AG09309 (cell line): ENCODE results near the gene ST6GALNAC4.

Source experiments
- DNase-seq: peaks from one replicate; pipeline ENCODE4 v3.0.0-alpha.2; 2010; ENCODE audit warnings: low read depth
- H3K4me3 ChIP-seq: 2 replicates; pipeline ENCODE4 v1.5.1; 2011; ENCODE audit warnings: mild to moderate bottlenecking, low read depth, low read length, moderate library complexity; ENCODE audit not compliant: control insufficient read depth
- TF ChIP-seq, protein P1 (sequence below): IDR thresholded peaks from 2 replicates; pipeline ENCODE4 v1.5.1; 2011; ENCODE audit warnings: mild to moderate bottlenecking, low read depth, low read length, inconsistent platforms; ENCODE audit not compliant: insufficient read depth, control insufficient read depth; ENCODE audit errors: missing control alignments

ST6GALNAC4 gene

DNA sequence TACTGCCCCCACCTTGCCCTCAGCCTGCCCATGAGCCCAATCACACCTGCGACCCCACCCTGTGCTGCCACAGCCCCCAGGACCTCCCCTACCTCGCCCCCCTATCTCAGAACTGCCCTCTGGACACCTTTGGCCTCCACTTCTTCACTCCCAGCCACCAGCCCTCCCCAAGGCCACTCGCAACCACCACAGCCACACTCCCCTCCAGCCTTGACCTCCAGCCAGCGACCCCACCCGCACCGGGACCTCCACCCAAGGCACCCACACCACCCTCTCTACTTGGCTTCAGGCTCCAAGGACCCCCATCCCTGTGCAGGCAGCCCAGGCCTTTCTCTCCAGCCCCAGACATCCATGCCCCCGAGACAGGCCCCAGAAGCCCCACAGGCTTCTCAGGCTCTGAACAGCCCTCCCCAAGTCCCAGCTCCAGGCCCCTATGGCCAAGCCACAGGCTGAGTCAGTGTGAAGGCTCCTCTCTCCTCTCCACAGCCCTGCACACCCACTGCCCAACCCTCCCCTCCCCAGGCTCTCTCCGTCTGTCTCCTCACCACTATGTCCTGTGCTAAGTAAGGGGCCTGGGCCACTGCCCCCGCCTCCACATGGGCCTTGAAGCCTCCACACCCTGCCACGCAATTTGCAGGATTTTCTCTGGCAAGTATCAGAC lies 41.4 kb downstream of the ST6GALNAC4 start:
- peak overlapping the region; percentile 3; the same call in 1 of the 2 replicates for H3K4me3 ChIP-seq
- no peak for DNase-seq
- TF ChIP-seq, protein P1, sequence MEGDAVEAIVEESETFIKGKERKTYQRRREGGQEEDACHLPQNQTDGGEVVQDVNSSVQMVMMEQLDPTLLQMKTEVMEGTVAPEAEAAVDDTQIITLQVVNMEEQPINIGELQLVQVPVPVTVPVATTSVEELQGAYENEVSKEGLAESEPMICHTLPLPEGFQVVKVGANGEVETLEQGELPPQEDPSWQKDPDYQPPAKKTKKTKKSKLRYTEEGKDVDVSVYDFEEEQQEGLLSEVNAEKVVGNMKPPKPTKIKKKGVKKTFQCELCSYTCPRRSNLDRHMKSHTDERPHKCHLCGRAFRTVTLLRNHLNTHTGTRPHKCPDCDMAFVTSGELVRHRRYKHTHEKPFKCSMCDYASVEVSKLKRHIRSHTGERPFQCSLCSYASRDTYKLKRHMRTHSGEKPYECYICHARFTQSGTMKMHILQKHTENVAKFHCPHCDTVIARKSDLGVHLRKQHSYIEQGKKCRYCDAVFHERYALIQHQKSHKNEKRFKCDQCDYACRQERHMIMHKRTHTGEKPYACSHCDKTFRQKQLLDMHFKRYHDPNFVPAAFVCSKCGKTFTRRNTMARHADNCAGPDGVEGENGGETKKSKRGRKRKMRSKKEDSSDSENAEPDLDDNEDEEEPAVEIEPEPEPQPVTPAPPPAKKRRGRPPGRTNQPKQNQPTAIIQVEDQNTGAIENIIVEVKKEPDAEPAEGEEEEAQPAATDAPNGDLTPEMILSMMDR: no peak

DNA sequence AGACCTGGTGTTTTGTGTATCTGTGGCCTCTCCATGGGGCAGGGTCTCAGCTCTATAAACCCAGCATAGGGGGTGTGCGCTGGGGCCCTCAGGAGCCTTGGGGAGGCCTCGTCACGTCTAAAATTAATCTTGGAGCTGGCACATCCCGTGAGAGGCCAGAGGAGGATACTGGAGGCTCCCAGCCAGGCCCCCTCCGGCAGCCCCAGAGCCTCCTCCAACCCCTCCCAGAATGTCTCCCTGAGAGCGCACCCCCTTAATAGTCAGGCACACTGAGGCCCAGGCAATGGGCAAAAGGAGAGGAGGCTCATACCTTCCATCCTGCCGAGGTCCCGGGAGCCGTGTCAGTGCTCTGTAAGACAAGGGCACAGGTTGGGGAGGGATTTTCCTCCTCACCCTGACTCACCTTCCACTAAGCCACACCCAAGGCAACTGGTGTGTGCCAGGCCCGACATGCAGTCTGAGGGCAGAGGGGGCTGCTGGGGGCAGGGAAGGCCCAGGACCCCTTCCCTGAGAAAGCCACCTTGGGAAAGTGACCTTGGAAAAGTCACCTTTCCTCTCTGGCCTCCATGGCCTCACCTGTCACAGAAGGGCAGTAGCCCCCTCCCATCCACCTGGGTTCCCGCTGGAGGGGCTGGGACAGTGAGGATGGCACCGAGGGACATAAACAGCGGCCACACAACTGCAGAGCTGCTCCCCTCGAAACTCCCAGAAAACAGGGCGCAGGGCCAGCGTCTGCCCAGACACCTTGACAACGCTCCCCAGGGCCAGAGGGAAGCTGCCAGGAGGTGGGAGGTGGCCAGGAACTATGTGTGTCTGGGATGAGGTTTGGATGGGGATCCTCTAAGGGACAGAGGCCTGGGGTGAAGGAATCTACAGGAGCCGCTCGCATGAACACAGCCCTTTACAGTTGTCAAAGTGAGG lies 42.3 kb downstream of the ST6GALNAC4 start:
- no peak for DNase-seq
- H3K4me3 ChIP-seq: no peak overlapping the region
- TF ChIP-seq, protein P1: no peak

DNA sequence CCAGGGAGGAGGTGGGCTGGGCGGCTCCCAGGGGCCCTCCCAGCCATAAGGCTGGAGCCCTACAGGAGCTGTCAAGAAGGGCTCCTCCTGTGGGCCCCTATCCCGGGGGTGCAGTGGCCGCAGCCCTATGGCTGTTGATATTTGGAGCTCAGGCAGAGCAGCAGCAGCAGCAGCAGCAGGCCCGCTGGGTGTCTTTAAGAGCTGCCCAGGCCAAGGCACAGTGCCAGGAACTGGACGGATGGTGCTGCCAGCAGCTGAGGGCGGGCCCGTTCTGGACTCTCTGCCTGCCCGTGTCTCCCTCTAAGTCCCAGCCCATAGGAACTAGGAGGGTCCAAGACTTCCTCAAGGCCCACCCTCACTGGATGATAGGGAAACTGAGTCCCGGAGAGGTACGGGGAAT lies 43.0 kb downstream of the ST6GALNAC4 start:
- no peak overlapping the region for H3K4me3 ChIP-seq
- no peak for DNase-seq
- TF ChIP-seq, protein P1: no peak

DNA sequence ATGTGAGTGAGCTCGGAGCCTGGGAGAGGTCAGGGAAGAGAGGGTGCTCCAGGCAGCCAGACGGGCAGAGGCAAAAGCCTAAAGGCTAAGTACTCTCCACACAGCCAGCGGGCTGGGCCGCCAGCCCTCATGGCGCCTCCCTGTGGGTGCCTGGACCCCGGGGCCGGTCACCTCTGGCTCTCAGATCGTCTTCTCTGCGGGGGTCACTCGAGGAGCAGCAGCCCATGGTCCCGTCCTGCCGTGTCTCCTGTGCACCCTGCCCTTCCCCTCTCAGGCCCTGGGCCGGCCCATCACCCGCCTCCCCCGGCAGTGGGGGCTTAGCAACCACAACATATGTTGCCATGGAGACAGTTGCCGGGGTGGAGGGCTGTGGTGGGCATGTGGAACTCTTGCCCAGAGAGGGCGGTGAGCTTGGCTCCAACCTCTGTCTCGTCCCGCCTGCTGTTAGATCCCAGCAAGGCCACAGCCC lies 43.6 kb downstream of the ST6GALNAC4 start:
- TF ChIP-seq, protein P1: no peak
- no peak for DNase-seq
- no peak overlapping the region for H3K4me3 ChIP-seq

DNA sequence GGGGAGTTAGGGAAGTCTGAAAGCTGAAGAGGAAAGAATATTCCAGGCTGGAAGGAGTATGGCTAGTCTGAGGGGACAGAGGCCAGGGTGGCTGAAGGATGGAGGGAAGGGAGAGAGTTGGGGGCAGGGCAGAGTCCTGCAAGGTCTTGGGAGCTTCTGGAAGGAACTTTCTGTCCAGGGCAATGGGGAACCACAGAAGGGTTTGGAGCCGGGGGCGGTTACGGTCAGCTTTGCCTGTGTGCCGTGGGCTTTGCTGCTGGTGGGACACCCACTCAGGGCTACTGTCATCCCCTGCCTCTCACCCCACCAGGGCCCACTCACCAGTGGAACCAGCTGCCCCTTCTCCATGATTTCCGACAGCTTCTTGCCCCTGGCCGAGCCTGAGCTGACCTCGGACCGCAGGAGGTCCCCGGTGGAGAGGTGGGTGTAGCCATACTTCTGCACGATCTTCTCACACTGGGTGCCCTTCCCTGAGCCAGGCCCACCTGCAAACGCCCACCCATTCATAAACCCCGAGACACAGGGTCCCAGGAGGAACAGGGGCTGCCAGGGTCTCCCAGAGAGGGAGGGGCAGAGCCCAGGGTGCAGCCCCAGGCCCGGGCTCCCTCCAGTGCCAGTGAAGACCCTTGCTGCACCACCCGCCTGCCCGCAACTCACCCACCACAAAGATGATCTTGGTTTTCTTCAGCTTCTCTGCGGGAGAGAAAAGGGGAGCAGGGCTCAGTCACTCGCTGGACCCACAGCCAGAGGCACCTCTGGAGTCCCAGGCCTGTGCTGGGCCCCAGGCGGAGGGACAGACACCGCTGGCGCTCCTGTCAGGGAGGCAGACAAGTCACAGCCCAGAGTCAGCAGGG lies 44.2 kb downstream of the ST6GALNAC4 start:
- TF ChIP-seq, protein P1: no peak
- H3K4me3 ChIP-seq: no peak overlapping the region

DNA sequence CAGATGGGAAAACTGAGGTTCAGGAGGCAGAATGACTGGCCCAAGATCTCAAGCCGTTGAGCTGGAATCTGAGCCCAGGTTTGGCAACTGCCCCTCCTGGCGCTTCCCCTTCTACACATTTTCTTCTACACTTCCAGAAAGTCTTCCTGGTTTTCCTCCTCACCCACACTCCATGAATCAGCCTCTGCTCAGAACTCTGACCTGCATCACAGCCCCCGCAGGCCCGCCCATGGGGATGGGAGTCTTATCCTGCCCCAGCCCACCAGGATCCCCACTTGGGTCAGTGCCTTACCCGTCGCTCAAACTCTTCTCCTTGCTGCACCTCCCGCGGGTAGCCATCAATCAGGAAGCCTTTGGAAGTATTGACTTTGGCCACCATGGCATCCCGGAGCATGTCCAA lies 45.3 kb downstream of the ST6GALNAC4 start:
- DNase-seq: no peak
- no peak overlapping the region for H3K4me3 ChIP-seq
- TF ChIP-seq, protein P1: no peak

More for the DNA sequence above, 44.2 kb downstream of the ST6GALNAC4 start:
- DNase-seq: no peak
